Lung (tissue), 12 donors: Measurements from ENCODE around the gene KLK14. TPM values are rescaled to one million over a fixed set of nuclear protein-coding genes. Genes with fewer than 3 reads are reported as not detected.
A peak's percentile ranks its signal among the peaks of the same experiment; 100 is the strongest.

ENCODE experiments used
- ATAC-seq: fragments of 200-7000 bp; cut with Tn5 transposase; one replicate; pipeline ENCODE4 v1.9.1; 2020; ENCODE audit warnings: moderate number of reproducible peaks; ENCODE audit not compliant: insufficient read depth, low FRiP score
- DNase-seq, 3 donors: peaks; one replicate each; pipeline ENCODE4 v3.0.0-alpha.2; 2013 to 2017
- H3K27ac ChIP-seq, 2 donors: one replicate each; pipeline ENCODE4 v1.5.1; 2013; ENCODE audit warnings: mild to moderate bottlenecking in 2 of 2, moderate library complexity in 2 of 2, control low read depth in 1 of 2, inconsistent platforms in 1 of 2, low read depth in 1 of 2, low read length in 1 of 2
- H3K27me3 ChIP-seq, 3 donors: one replicate each; pipeline ENCODE4 v1.5.1; 2013; ENCODE audit warnings: low read length in 2 of 3; ENCODE audit not compliant: control insufficient read depth in 3 of 3, insufficient read depth in 3 of 3
- H3K36me3 ChIP-seq, 4 donors: one replicate each; pipeline ENCODE4 v1.5.1; 2013; ENCODE audit warnings: low read length in 4 of 4, mild to moderate bottlenecking in 1 of 4, moderate library complexity in 1 of 4; ENCODE audit not compliant: control insufficient read depth in 4 of 4, insufficient read depth in 4 of 4
- H3K4me1 ChIP-seq, 5 donors: one replicate each; pipeline ENCODE4 v1.5.1; 2013; ENCODE audit warnings: low read length in 5 of 5, mild to moderate bottlenecking in 2 of 5, moderate library complexity in 1 of 5; ENCODE audit not compliant: control insufficient read depth in 5 of 5, insufficient read depth in 5 of 5
- H3K4me3 ChIP-seq: one replicate; pipeline ENCODE4 v1.5.1; 2013; ENCODE audit warnings: mild to moderate bottlenecking, control low read depth, moderate library complexity
- H3K9ac ChIP-seq, 2 donors: one replicate each; pipeline ENCODE4 v1.5.1; 2013; ENCODE audit warnings: low read length in 2 of 2, control low read depth in 1 of 2; ENCODE audit not compliant: insufficient read depth in 1 of 2
- H3K9me3 ChIP-seq, 4 donors: one replicate each; pipeline ENCODE4 v1.5.1; 2013; ENCODE audit warnings: low read length in 3 of 4, mild to moderate bottlenecking in 1 of 4, moderate library complexity in 1 of 4; ENCODE audit not compliant: control insufficient read depth in 4 of 4, insufficient read depth in 3 of 4
- WGBS, 2 donors: extraction: QIAGEN DNeasy Blood & Tissue Kit; methylation state at CpG; one replicate each; pipeline ENCODE4 v1.1.7; 2013; 5-methylcytosine and 5-hydroxymethylcytosine counted together
- polyA plus RNA-seq, 2 donors: library from polyadenylated mRNA; stranded (reverse); fragments of 200-250 nt; gene quantifications; one replicate each; pipeline ENCODE4 v1.2.1, GENCODE V29; 2013
- total RNA-seq, 2 donors: library from RNA; depleted of rRNA in 1 of 2; stranded (reverse); fragments of >200 nt in 1 of 2; gene quantifications; one replicate each; pipeline ENCODE4 v1.2.1, GENCODE V29; 2014 to 2021
- TF ChIP-seq, protein P1 (sequence below): IDR thresholded peaks from 2 replicates; pipeline ENCODE4 v1.5.1; 2012; ENCODE audit warnings: mild to moderate bottlenecking; ENCODE audit errors: control extremely low read depth, extremely low read depth
- donor health status: control.
- donor health status: control.
- donor health status: Bipolar disorder and iron deficiency.
- donor health status: healthy.
- donor health status: DM: yes; HTN: yes; CAD: no.

The KLK14 gene
- total and polyA plus RNA-seq, 4 donors, result 0.46 to 3.9 (median 0.89) TPM

DNA sequence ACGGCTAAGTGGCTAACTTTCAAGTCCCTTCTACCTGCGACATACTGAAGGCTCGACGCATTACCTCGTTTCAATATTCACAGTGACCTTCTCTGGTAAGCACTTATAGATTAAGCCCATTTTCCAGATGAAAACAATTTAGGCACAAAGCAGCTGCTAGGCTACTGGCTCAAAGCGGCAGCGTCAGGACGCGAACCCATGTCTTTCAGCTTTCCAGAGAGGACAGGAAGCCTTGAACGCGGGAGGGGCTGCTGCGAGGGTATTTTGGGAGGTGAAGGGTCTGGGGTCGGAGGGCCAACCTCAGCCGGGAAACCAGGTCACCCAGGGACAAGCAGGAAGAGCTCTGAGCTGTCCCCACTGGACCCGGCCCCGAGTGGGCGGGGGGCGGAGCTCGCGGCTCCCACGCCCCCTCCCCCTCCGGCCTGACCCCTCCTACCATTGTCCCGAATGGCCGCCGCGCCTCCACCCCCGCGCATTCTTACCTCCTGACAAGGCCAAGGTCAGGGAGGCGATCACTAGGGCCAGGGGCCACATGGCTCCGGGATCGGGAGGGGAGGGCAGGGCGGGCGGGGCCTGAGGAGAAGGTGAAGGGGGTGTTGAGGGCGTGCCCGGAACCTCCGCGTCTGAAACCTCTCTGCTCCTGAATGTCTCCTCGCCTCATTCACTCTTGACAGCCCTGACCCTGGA, 18.0 kb downstream of the KLK14 start, which contains the start of gene KLK13:
Gene KLK13 (minus strand): TSS at position 559 of the 687 bp plus-strand sequence. CDS start 25 bp downstream, at position 534.
- 15 to 16% methylated on average over 34 to 38 of the region's 38 CpGs for WGBS, 2 donors
- Histone ChIP-seq H3K4me3 (no peak within 1 kb of the TSS), H3K4me1 (peaks cover 0 to 1% (median 0%) of the 10 kb centered on the region in 5 donors), H3K27me3 (peaks cover 0 to 6% (median 5%) of the 10 kb centered on the region in 3 donors), H3K9ac (no peak within 1 kb of the TSS), H3K9me3 (peaks cover 0 to 11% (median 0%) of the 10 kb centered on the region in 4 donors), H3K27ac (no peak within 1 kb of the TSS), H3K36me3 (no peaks in the 10 kb centered on the region)
- TF ChIP-seq, protein P1, sequence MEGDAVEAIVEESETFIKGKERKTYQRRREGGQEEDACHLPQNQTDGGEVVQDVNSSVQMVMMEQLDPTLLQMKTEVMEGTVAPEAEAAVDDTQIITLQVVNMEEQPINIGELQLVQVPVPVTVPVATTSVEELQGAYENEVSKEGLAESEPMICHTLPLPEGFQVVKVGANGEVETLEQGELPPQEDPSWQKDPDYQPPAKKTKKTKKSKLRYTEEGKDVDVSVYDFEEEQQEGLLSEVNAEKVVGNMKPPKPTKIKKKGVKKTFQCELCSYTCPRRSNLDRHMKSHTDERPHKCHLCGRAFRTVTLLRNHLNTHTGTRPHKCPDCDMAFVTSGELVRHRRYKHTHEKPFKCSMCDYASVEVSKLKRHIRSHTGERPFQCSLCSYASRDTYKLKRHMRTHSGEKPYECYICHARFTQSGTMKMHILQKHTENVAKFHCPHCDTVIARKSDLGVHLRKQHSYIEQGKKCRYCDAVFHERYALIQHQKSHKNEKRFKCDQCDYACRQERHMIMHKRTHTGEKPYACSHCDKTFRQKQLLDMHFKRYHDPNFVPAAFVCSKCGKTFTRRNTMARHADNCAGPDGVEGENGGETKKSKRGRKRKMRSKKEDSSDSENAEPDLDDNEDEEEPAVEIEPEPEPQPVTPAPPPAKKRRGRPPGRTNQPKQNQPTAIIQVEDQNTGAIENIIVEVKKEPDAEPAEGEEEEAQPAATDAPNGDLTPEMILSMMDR, result no peak
- ATAC-seq (peak; percentile 34), DNase-seq (peak in 1 of 3 donors; percentile 4)

DNA sequence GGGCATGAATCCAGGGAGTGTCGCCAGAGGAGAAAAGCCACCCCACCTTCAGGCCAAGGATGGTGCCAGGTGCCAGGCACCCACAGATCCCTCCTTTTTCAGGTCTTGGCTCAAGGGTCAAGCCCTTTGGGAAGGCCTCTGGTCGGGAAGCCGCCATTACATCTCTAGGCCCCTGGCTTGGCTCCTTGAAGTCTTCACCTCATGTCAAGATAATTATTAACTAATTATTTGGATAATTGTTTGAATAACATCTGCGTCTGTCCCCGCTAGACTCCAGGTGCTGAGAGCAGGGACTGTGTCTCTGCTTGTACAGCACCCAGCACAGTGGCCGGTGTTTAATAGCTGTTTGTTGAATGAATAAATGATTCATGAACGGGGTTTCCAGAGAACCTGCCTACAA, 19.0 kb downstream of the KLK14 start:
- no peaks in the 10 kb centered on the region for H3K36me3 ChIP-seq
- TF ChIP-seq, protein P1, result no peak
- H3K4me1 ChIP-seq, result peaks cover 0 to 1% (median 0%) of the 10 kb centered on the region in 5 donors
- H3K27me3 ChIP-seq, result peaks cover 0 to 6% (median 5%) of the 10 kb centered on the region in 3 donors
- DNase-seq (no peak), ATAC-seq (no peak)
- H3K4me3 ChIP-seq, result no peak overlapping the region
- 78 to 94% methylated on average over 7 of the region's 7 CpGs for WGBS, 2 donors
- H3K9me3 ChIP-seq, result peaks cover 0 to 11% (median 0%) of the 10 kb centered on the region in 4 donors
- no peak overlapping the region for H3K27ac ChIP-seq
- no peak overlapping the region for H3K9ac ChIP-seq

DNA sequence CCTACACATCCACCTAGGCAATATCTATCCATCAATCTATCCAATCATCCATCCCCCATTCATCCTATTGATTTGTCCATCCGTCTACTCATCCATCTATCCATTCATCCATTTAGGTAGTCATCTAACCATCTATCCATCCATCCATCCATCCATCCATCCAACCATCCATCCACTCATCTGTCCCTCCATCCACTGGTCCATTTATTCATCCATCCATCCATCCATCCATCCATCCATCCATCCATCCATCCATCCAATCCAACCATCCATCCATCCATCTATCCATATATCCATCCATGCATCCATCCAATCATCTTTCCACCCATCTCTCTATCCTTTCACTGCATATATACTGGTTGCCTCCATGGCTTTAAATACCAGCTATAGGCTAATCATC, 21.7 kb downstream of the KLK14 start:
- 0 to 45% methylated on average over 1 of the region's 1 CpG for WGBS, 2 donors
- Histone ChIP-seq H3K27ac (no peak overlapping the region), H3K9me3 (peaks cover 0 to 7% (median 0%) of the 10 kb centered on the region in 4 donors), H3K27me3 (peaks cover 0 to 6% (median 5%) of the 10 kb centered on the region in 3 donors), H3K9ac (no peak overlapping the region), H3K36me3 (no peaks in the 10 kb centered on the region), H3K4me1 (peaks cover 0 to 1% (median 0%) of the 10 kb centered on the region in 5 donors), H3K4me3 (no peak overlapping the region)
- TF ChIP-seq, protein P1, result no peak
- DNase-seq (no peak), ATAC-seq (no peak)
